K562 (cell line): ENCODE results near the gene C4A.

Experiments used
- CTCF ChIP-seq, 3 experiments: IDR thresholded peaks in 2 of 3; conservative IDR thresholded peaks in 1 of 3; 2 replicates each; pipeline ENCODE4 v1.5.1; 2011 to 2012; ENCODE audit warnings: low read length in 3 of 3, mild to moderate bottlenecking in 3 of 3, control low read depth in 2 of 3, improper control_type of control experiment in 1 of 3, inconsistent platforms in 1 of 3, low read depth in 1 of 3, mixed read lengths in 1 of 3, moderate library complexity in 1 of 3; ENCODE audit not compliant: insufficient read depth in 2 of 3
- FOXK2 ChIP-seq, 2 experiments: fragments of 450-650 bp; IDR thresholded peaks in 1 of 2; conservative IDR thresholded peaks in 1 of 2; 2 replicates each; pipeline ENCODE4 v1.6.1; 2016; ENCODE audit warnings: low read depth in 2 of 2, mild to moderate bottlenecking in 1 of 2
- MAX ChIP-seq: sonication (generic); formaldehyde crosslinking; IDR thresholded peaks from 2 replicates; pipeline ENCODE4 v1.9.0; 2022; ENCODE audit warnings: mild to moderate bottlenecking, missing genetic modification reagents
- NR2C2 ChIP-seq, 2 experiments: fragments of 200-800 bp in 1 of 2; sonication (Bioruptor generic) in 1 of 2; sonication (generic) in 1 of 2; formaldehyde crosslinking in 1 of 2; IDR thresholded peaks; 2 replicates each; pipeline versions ENCODE4 v1.6.1 to v1.8.0; 2016 to 2022; ENCODE audit warnings: mild to moderate bottlenecking in 1 of 2, missing compliant biosample characterization in 1 of 2, missing genetic modification characterization in 1 of 2, missing genetic modification reagents in 1 of 2
- POLR2AphosphoS5 ChIP-seq: IDR thresholded peaks from 2 replicates; pipeline ENCODE4 v1.6.1; 2011; ENCODE audit warnings: mild to moderate bottlenecking, low read depth, low read length, moderate library complexity; ENCODE audit not compliant: control insufficient read depth, insufficient read depth
- PTBP1 ChIP-seq: fragments of 200-400 bp; formaldehyde crosslinking; IDR thresholded peaks from 2 replicates; pipeline ENCODE4 v1.6.1; 2017; ENCODE audit warnings: low read depth, low read length
- RCOR1 ChIP-seq, 2 experiments: IDR thresholded peaks; 2 replicates each; pipeline ENCODE4 v1.6.1; 2012; ENCODE audit warnings: low read depth in 2 of 2, low read length in 2 of 2, borderline replicate concordance in 1 of 2, improper control_type of control experiment in 1 of 2
- REST ChIP-seq, 2 experiments: fragments of 450-650 bp; formaldehyde crosslinking in 1 of 2; IDR thresholded peaks; 2 replicates each; pipeline versions ENCODE4 v1.4.0 to v1.6.1; 2014 to 2020; ENCODE audit warnings: mild to moderate bottlenecking in 2 of 2, borderline replicate concordance in 1 of 2, low read depth in 1 of 2
- SETDB1 ChIP-seq: IDR thresholded peaks from one replicate; pipeline ENCODE4 v1.6.1; 2012; ENCODE audit warnings: low read length, control low read depth, inconsistent platforms
- SRF ChIP-seq, 2 experiments: fragments of 250-450, 450-650 bp in 1 of 2; sonication (Bioruptor Pico) in 1 of 2; sonication (generic) in 1 of 2; formaldehyde crosslinking; IDR thresholded peaks; 2 replicates each; pipeline versions ENCODE4 v1.5.0 to v1.5.1; 2020 to 2022; ENCODE audit warnings: mild to moderate bottlenecking in 1 of 2, missing genetic modification reagents in 1 of 2

- TF ChIP-seq POLR2AphosphoS5 (no peak), SETDB1 (no peak), FOXK2 (conservative IDR thresholded peaks at IDR 0.05 in 1 of 2, IDR thresholded peaks at IDR 0.05 in 1 of 2; ENCODE audit: low read depth in 2 of 2) (no peak), REST (IDR thresholded peaks at IDR 0.05; ENCODE audit: borderline replicate concordance) (no peak), REST (CRISPR knock-in tag; IDR thresholded peaks at IDR 0.05; ENCODE audit: low read depth) (no peak), MAX (CRISPR knock-in tag) (no peak), PTBP1 (no peak), RCOR1 (IDR thresholded peaks at IDR 0.05; ENCODE audit: borderline replicate concordance in 1 of 2, low read depth in 2 of 2, low read length in 2 of 2) (no peak), SRF (CRISPR knock-in tag; IDR thresholded peaks at IDR 0.05) (no peak), CTCF (IDR thresholded peaks at IDR 0.05 in 2 of 3, conservative IDR thresholded peaks at IDR 0.05 in 1 of 3; ENCODE audit: insufficient read depth in 2 of 3, low read depth in 1 of 3, low read length in 3 of 3) (no peak), NR2C2 (CRISPR knock-in tag; IDR thresholded peaks at IDR 0.05) (no peak), NR2C2 (tag; IDR thresholded peaks at IDR 0.05) (no peak)
Measured at GRCh38 chr6:31943742-31944141, 38.1 kb upstream of the C4A start.
